IMR-90 (cell line): ENCODE results near the gene ZNF207. TPM values are rescaled to one million over a fixed set of nuclear protein-coding genes. Genes with fewer than 3 reads are reported as not detected.

ENCODE experiments used
- ATAC-seq: fragments of 200-7000 bp; cut with Tn5 transposase; 2 replicates; pipeline ENCODE4 v1.9.1; 2020; ENCODE audit warnings: low read depth, mild to moderate bottlenecking, moderate library complexity
- BruUV-seq: library from RNA; stranded (reverse); fragments of 400-500 nt; replicated peaks from 2 replicates; lab custom pipeline; 2021; lab: Mats Ljungman, UMichigan
- CTCF ChIA-PET: fragments of 300-600 bp; formaldehyde crosslinking; extraction: SDS; loops from one replicate; lab custom pipeline; 2021; ENCODE audit warnings: antibody characterized with exemption; lab: Yijun Ruan, JAX
- POLR2A ChIA-PET: fragments of 300-600 bp; sonication (Branson Sonifier 250); formaldehyde crosslinking; loops from one replicate; lab custom pipeline; 2022; ENCODE audit warnings: antibody characterized with exemption; ENCODE audit not compliant: unreplicated experiment; lab: Charles Lee
- DNase-seq: peaks from one replicate; pipeline ENCODE4 v3.0.0; 2013
- H2AFZ ChIP-seq: replicated peaks from 2 replicates; pipeline ENCODE3; 2013; ENCODE audit warnings: low read length, mild to moderate bottlenecking; ENCODE audit not compliant: poor library complexity
- H2AK5ac ChIP-seq: 2 replicates; pipeline ENCODE4 v1.6.1; 2013; ENCODE audit warnings: low read depth, low read length, inconsistent platforms
- H2AK9ac ChIP-seq: replicated peaks from 2 replicates; pipeline ENCODE3; 2013; ENCODE audit warnings: mild to moderate bottlenecking, low read depth, low read length, moderate library complexity; ENCODE audit not compliant: poor library complexity
- H2BK120ac ChIP-seq: 2 replicates; pipeline ENCODE4 v1.6.1; 2013; ENCODE audit warnings: low read depth, low read length, inconsistent platforms
- H2BK15ac ChIP-seq: 3 replicates; pipeline ENCODE4 v1.6.1; 2013; ENCODE audit warnings: low read depth, low read length, inconsistent platforms
- H2BK20ac ChIP-seq: 2 replicates; pipeline ENCODE4 v1.6.1; 2013; ENCODE audit warnings: low read depth, mild to moderate bottlenecking, inconsistent platforms, low read length, moderate library complexity
- H2BK5ac ChIP-seq: 2 replicates; pipeline ENCODE4 v1.6.1; 2013; ENCODE audit warnings: mild to moderate bottlenecking, low read depth, low read length, inconsistent platforms; ENCODE audit not compliant: poor library complexity, severe bottlenecking
- H3K14ac ChIP-seq: replicated peaks from 2 replicates; pipeline ENCODE4 v1.6.1; 2013; ENCODE audit warnings: low read depth, low read length, inconsistent platforms
- H3K18ac ChIP-seq: 2 replicates; pipeline ENCODE4 v1.6.1; 2013; ENCODE audit warnings: low read depth, low read length, control low read depth
- H3K23ac ChIP-seq: 2 replicates; pipeline ENCODE4 v1.6.1; 2013; ENCODE audit warnings: low read depth, low read length, inconsistent platforms
- H3K27ac ChIP-seq: 2 replicates; pipeline ENCODE4 v1.5.1; 2013; ENCODE audit warnings: mild to moderate bottlenecking, control low read depth, low read length; ENCODE audit not compliant: insufficient read depth
- H3K27me3 ChIP-seq: 2 replicates; pipeline ENCODE4 v1.6.1; 2013; ENCODE audit warnings: low read length; ENCODE audit not compliant: control insufficient read depth, insufficient read depth
- H3K36me3 ChIP-seq: 2 replicates; pipeline ENCODE4 v1.6.1; 2013; ENCODE audit warnings: low read length, mixed read lengths; ENCODE audit not compliant: control insufficient read depth, insufficient read depth
- H3K4ac ChIP-seq: 2 replicates; pipeline ENCODE4 v1.6.1; 2013; ENCODE audit warnings: low read depth, low read length, inconsistent platforms
- H3K4me1 ChIP-seq: 2 replicates; pipeline ENCODE4 v1.6.1; 2013; ENCODE audit warnings: low read length, mixed read lengths; ENCODE audit not compliant: control insufficient read depth, insufficient read depth
- H3K4me2 ChIP-seq: 2 replicates; pipeline ENCODE4 v1.6.1; 2013; ENCODE audit warnings: low read depth, mild to moderate bottlenecking, control low read depth, low read length, moderate library complexity
- H3K4me3 ChIP-seq: 2 replicates; pipeline ENCODE4 v1.5.1; 2013; ENCODE audit warnings: low read depth, mild to moderate bottlenecking, control low read depth, low read length, moderate library complexity; ENCODE audit not compliant: insufficient read depth
- H3K56ac ChIP-seq: 2 replicates; pipeline ENCODE4 v1.6.1; 2013; ENCODE audit warnings: low read length, inconsistent platforms; ENCODE audit not compliant: insufficient read depth; ENCODE audit errors: extremely low read depth
- H3K79me1 ChIP-seq, 2 experiments: 2 replicates each; pipeline ENCODE4 v1.6.1; 2013; ENCODE audit warnings: low read length in 2 of 2, inconsistent platforms in 1 of 2, low read depth in 1 of 2
- H3K9ac ChIP-seq: 2 replicates; pipeline ENCODE4 v1.6.1; 2013; ENCODE audit warnings: low read depth, low read length, control low read depth
- H3K9me1 ChIP-seq: 2 replicates; pipeline ENCODE4 v1.6.1; 2013; ENCODE audit warnings: low read length, inconsistent platforms; ENCODE audit not compliant: insufficient read depth
- H3K9me3 ChIP-seq: 2 replicates; pipeline ENCODE4 v1.6.1; 2013; ENCODE audit warnings: low read length; ENCODE audit not compliant: control insufficient read depth, insufficient read depth
- H4K20me1 ChIP-seq: 2 replicates; pipeline ENCODE4 v1.6.1; 2013; ENCODE audit warnings: low read length, inconsistent platforms; ENCODE audit not compliant: insufficient read depth
- H4K5ac ChIP-seq: 2 replicates; pipeline ENCODE4 v1.6.1; 2013; ENCODE audit warnings: mild to moderate bottlenecking, low read depth, low read length, control low read depth
- H4K8ac ChIP-seq, 2 experiments: 2 replicates each; pipeline ENCODE4 v1.6.1; 2013; ENCODE audit warnings: low read depth in 2 of 2, low read length in 2 of 2, control low read depth in 1 of 2, inconsistent platforms in 1 of 2
- H4K91ac ChIP-seq: 2 replicates; pipeline ENCODE4 v1.6.1; 2013; ENCODE audit warnings: low read depth, low read length, inconsistent platforms; ENCODE audit not compliant: insufficient read depth
- BHLHE40 ChIP-seq: fragments of 150-350 bp; IDR thresholded peaks from 2 replicates; pipeline ENCODE4 v1.6.1; 2016; ENCODE audit warnings: mild to moderate bottlenecking, low read depth, low read length
- CEBPB ChIP-seq: IDR thresholded peaks from 2 replicates; pipeline ENCODE4 v1.6.1; 2012; ENCODE audit warnings: low read depth, low read length, improper control_type of control experiment
- CHD1 ChIP-seq: IDR thresholded peaks from 2 replicates; pipeline ENCODE4 v1.6.1; 2012; ENCODE audit warnings: low read depth, low read length, improper control_type of control experiment
- CTCF ChIP-seq: conservative IDR thresholded peaks from 2 replicates; pipeline ENCODE4 v1.5.1; 2012; ENCODE audit warnings: mild to moderate bottlenecking, low read depth, low read length, improper control_type of control experiment
- ELK1 ChIP-seq: fragments of 150-350 bp; IDR thresholded peaks from 2 replicates; pipeline ENCODE4 v1.6.1; 2016; ENCODE audit warnings: low read depth, mild to moderate bottlenecking, low read length, moderate library complexity, borderline replicate concordance
- FOS ChIP-seq: fragments of 150-350 bp; IDR thresholded peaks from 2 replicates; pipeline ENCODE4 v1.6.1; 2016; ENCODE audit warnings: low read depth, low read length
- MAFK ChIP-seq: IDR thresholded peaks from 2 replicates; pipeline ENCODE4 v1.6.1; 2012; ENCODE audit warnings: low read depth, low read length, improper control_type of control experiment
- MAZ ChIP-seq: IDR thresholded peaks from 2 replicates; pipeline ENCODE4 v1.6.1; 2012; ENCODE audit warnings: low read depth, mild to moderate bottlenecking, low read length, improper control_type of control experiment, moderate library complexity, borderline replicate concordance
- MXI1 ChIP-seq: IDR thresholded peaks from 2 replicates; pipeline ENCODE4 v1.6.1; 2012; ENCODE audit warnings: low read depth, mild to moderate bottlenecking, low read length, moderate library complexity, borderline replicate concordance
- NFE2L2 ChIP-seq: fragments of 150-350 bp; IDR thresholded peaks from 2 replicates; pipeline ENCODE4 v1.6.1; 2016; ENCODE audit warnings: low read depth, mild to moderate bottlenecking, low read length
- POLR2A ChIP-seq: IDR thresholded peaks from 2 replicates; pipeline ENCODE4 v1.6.1; 2012; ENCODE audit warnings: mild to moderate bottlenecking, low read depth, low read length
- RAD21 ChIP-seq: IDR thresholded peaks from 2 replicates; pipeline ENCODE4 v1.6.1; 2012; ENCODE audit warnings: low read length, improper control_type of control experiment
- RCOR1 ChIP-seq: IDR thresholded peaks from 2 replicates; pipeline ENCODE4 v1.6.1; 2012; ENCODE audit warnings: mild to moderate bottlenecking, low read length, improper control_type of control experiment; ENCODE audit not compliant: insufficient replicate concordance
- RFX5 ChIP-seq: IDR thresholded peaks from 2 replicates; pipeline ENCODE4 v1.8.0; 2012; ENCODE audit warnings: low read depth, mild to moderate bottlenecking, low read length, moderate library complexity
- SMC3 ChIP-seq: fragments of 150-350 bp; IDR thresholded peaks from 2 replicates; pipeline ENCODE4 v1.6.1; 2016; ENCODE audit warnings: low read depth, mild to moderate bottlenecking, antibody characterized with exemption, low read length, moderate library complexity
- USF2 ChIP-seq: fragments of 150-350 bp; IDR thresholded peaks from 2 replicates; pipeline ENCODE4 v1.6.1; 2017; ENCODE audit warnings: mild to moderate bottlenecking, antibody characterized with exemption, low read length, low read depth
- WGBS, 2 experiments: methylation state at CpG; one replicate each; pipeline versions ENCODE4 v1.1.5 to v1.1.7; 2013; ENCODE audit warnings: missing lambda C conversion rate in 2 of 2; ENCODE audit not compliant: insufficient read length in 1 of 2; ENCODE audit errors: extremely low coverage in 2 of 2; 5-methylcytosine and 5-hydroxymethylcytosine counted together
- dilution Hi-C: fragments of 300-500 bp; cut with HindIII; formaldehyde crosslinking; loops from one replicate; pipeline ENCODE4 v1.14.3; 2018; ENCODE audit warnings: low sequenced_read_pairs; ENCODE audit not compliant: unreplicated experiment
- in situ Hi-C: fragments of 300-500 bp; cut with MboI; formaldehyde crosslinking; loops from 3 replicates; pipeline ENCODE4 v1.14.3; 2019; ENCODE audit warnings: low sequenced_read_pairs, inconsistent platforms, mixed read lengths
- intact Hi-C: fragments of 100-400 bp; cut with micrococcal nuclease; formaldehyde crosslinking; loops from 2 replicates; pipeline ENCODE4 v1.10.0; 2022
- polyA plus RNA-seq, 3 experiments: library from polyadenylated mRNA; depleted of rRNA; stranded (reverse); fragments of >200 nt; gene quantifications; 2 replicates each; pipeline ENCODE4 v1.2.3, GENCODE V29; 2012; ENCODE audit warnings: low replicate concordance in 1 of 3
- total RNA-seq: library from RNA; depleted of rRNA; stranded (reverse); fragments of >200 nt; gene quantifications from 2 replicates; pipeline ENCODE4 v1.2.3, GENCODE V29; 2012

The ZNF207 gene
- total and polyA plus RNA-seq, 2 of the 4 experiments (the other 2 are of a cell fraction): 199 to 207 TPM

- Histone ChIP-seq H3K27me3 (no peaks in the 10 kb centered on the region), H2BK20ac (no peak overlapping the region), H2AK5ac (no peak overlapping the region), H2AK9ac (no peak overlapping the region), H2BK15ac (no peak overlapping the region), H3K79me1 (no peaks in the 10 kb centered on the region; a peak in 1 of 4 replicates), H3K4ac (no peak overlapping the region), H2BK120ac (no peak overlapping the region), H3K18ac (no peak overlapping the region), H3K9ac (no peak overlapping the region), H3K23ac (no peak overlapping the region), H3K27ac (no peak overlapping the region), H3K9me1 (0 out of 2 replicates have a peak, but pooled peaks cover 3% of the 10 kb centered on the region), H3K4me1 (no peaks in the 10 kb centered on the region), H4K8ac (0 out of 4 replicates have a peak overlapping the region, but pooled peaks of 1 of the 2 experiments have one; percentile 16), H4K20me1 (no peaks in the 10 kb centered on the region), H2BK5ac (no peak overlapping the region), H3K36me3 (peaks cover 4% of the 10 kb centered on the region; the same call in 1 of the 2 replicates), H4K5ac (no peak overlapping the region), H4K91ac (no peak overlapping the region), H3K56ac (no peak overlapping the region), H3K9me3 (no peaks in the 10 kb centered on the region), H3K4me2 (no peak overlapping the region), H2AFZ (no peak overlapping the region), H3K4me3 (no peak overlapping the region), H3K14ac (no peak overlapping the region)
- intact Hi-C loops (no loop called here), in situ Hi-C loops (no loop called here), dilution Hi-C loops (no loop called here)
- POLR2A ChIA-PET: no interaction called here
- CTCF ChIA-PET: no interaction called here
- TF ChIP-seq BHLHE40: no peak
- no peak for TF ChIP-seq USF2
- TF ChIP-seq MXI1: no peak
- TF ChIP-seq RCOR1: no peak
- no peak for TF ChIP-seq CTCF
- no peak for TF ChIP-seq RFX5
- TF ChIP-seq NFE2L2: no peak
- no peak for TF ChIP-seq SMC3
- TF ChIP-seq CHD1: no peak
- no peak for TF ChIP-seq MAZ
- TF ChIP-seq MAFK: no peak
- no peak for TF ChIP-seq ELK1
- no peak for TF ChIP-seq CEBPB
- TF ChIP-seq FOS: no peak
- TF ChIP-seq POLR2A: no peak
- TF ChIP-seq RAD21: no peak
- DNase-seq (no peak), ATAC-seq (peak; percentile 19)
- no CpG with 5 or more reads among the region's 5 CpGs for WGBS, 2 experiments
- no TSS peak for BruUV-seq
Observed at GRCh38 chr17:32393904-32394303, 43.9 kb downstream of the ZNF207 start.
